Superior temporal gyrus (tissue), 1 donor: Measurements from ENCODE around the gene CENPS.
A peak's percentile ranks its signal among the peaks of the same experiment; 100 is the strongest.
"Not testable (repeated sequence)": the region's sequence is repeated elsewhere in the genome, so short reads cannot be mapped to it uniquely, and the experiment has no call there.

Experiments used
- DNase-seq: peaks from one replicate; pipeline ENCODE4 v3.0.0-alpha.2; 2016; ENCODE audit errors: extremely low spot score

CENPS gene

DNA sequence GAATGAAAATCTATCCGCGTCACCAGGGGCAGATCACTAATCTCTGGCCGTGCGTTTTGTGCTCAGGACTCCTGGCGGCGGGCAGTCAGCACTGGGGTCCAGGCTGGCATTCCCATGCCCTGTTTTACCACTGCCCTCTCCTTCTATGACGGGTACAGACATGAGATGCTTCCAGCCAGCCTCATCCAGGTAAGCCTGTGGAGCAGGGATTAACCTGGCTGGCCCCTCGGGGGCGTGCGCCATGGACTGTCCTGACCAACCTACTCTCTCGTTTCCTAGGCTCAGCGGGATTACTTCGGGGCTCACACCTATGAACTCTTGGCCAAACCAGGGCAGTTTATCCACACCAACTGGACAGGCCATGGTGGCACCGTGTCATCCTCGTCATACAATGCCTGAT, 10.9 kb upstream of the CENPS start:
- no peak for DNase-seq

DNA sequence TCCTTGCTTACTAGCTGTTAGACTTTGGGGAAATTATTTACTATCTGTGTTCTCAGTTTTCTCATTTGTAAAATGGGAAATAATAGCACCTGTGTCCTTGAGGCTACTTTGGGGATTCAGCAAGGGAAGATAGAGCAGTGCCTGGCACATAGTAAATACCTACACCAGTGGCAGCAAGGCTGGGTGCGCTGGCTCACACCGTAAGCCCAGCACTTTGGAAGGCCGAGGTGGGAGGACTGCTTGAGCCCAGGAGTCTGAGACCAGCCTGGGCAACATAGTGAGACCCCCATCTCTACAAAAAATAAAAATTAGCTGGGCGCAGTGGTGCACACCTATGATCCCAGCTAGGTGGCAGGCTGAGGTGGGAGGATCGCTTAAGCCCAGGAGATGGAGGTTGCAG, 8.6 kb upstream of the CENPS start:
- no peak for DNase-seq

DNA sequence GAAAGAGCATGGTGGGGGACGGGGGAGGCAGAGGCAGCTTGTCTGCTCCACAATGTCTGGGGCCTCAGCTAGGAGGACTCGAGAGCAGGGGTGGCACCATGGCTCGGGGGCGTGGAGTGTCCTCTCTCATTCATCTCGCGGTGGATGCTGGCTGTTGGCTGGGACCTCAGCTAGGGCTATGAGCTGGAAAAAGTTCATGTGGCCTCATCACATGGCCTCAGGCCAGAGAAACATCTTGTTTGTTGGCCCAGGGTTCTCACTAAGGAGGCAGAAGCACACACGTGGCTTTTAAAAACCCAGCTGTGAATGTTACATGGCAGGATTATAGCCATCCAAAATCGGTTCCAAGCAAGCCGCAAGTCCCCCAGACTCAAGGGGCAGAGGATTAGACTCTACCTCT, 6.2 kb upstream of the CENPS start:
- no peak for DNase-seq

GRCh38 chr1:10424651-10425050, 5.6 kb upstream of the CENPS start:
- no peak for DNase-seq

DNA sequence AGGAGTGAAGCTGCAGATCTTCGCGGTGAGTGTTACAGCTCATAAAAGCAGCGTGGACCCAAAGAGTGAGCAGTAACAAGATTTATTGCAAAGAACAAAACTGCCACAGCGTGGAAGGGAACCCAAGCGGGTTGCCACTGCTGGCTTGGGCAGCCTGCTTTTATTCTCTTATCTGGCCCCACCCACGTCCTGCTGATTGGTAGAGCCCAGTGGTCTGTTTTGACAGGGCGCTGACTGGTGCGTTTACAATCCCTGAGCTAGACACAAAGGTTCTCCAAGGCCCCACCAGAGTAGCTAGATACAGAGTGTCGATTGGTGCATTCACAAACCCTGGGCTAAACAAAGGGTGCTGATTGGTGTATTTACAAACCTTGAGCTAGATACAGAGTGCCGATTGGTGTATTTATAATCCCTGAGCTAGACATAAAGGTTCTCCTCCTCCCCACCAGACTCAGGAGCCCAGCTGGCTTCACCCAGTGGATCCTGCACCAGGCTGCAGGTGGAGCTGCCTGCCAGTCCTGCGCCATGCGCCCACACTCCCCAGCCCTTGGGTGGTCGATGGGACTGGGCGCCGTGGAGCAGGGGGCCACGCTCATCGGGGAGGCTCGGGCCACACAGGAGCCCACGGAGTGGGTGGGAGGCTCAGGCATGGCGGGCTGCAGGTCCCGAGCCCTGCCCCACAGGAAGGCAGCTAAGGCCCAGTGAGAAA, 4.3 kb upstream of the CENPS start:
- DNase-seq = not testable (repeated sequence)

GRCh38 chr1:10426535-10426848, 3.7 kb upstream of the CENPS start:
- not testable (repeated sequence) for DNase-seq

- no peak for DNase-seq
Observed at GRCh38 chr1:10428984-10429383, 1.2 kb upstream of the CENPS start.

GRCh38 chr1:10429868-10430215, 391 bp upstream of the CENPS start:
- DNase-seq = peak; percentile 55

DNA sequence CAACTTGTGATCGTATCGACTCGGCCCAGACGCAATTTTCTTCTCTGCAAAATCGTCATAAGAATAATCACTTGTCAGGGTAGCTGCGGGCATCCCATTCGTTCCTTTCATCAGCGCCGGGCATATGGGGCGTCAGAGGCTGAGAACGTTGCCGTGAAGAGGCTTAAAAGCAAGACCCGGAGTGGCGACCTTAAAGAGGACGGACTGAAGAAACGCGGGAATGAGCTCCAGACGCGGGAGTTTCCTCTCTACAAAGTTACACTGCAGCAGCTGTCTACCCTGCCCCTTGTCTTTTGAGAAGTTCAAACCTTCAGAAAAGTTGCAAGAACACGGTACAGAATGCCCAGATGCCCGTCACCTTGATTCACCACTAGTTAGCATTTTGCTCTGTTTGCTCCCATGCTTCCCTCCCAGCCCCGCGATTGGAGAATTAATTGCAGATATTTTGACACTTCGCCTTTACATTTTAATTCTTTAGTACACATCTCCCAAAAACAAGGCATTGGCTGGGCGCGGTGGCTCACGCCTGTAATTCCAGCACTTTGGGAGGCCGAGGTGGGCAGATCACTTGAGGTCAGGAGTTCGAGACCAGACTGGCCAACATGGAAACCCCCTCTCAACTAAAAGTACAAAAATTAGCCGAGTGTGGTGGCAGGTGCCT, 967 bp downstream of the CENPS start:
- DNase-seq = no peak

DNA sequence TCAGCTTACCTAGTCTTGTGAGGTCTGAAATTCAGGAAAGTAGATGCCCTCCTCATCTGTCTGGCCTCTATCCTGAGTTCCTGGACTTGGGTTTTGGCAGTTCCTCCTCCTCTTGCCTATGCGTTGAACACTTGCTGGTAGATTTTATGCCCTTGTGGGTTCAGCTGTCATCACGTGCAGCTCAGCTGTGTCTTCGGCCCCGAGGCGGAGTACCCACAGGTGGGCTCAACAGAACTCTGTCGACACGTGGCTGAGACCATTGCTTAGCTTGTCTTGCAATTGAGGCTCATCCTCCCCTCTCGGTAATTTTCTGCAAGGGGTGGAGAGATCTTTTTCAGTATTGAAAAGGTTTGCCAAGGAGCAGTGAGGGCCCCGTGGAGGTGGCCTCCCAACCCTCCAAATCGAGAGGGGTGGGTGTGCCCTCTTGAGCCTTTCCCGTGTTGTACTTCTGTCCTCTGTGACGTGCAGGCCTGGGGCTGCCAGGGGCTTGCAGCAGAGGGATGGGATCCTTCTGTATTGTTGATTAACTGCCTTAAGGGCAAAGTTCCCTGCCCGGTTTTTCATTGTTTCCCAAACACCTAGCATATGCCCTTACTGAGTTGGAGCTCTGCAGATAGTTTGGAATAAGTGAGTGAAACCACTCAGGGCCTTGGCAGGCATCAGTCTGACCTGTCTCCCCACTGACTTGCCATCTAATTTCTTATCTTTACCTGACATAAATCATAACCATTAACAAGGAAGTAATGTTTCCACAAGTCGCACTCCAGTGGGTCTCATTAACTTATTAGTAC, 2.9 kb downstream of the CENPS start:
- no peak for DNase-seq

DNA sequence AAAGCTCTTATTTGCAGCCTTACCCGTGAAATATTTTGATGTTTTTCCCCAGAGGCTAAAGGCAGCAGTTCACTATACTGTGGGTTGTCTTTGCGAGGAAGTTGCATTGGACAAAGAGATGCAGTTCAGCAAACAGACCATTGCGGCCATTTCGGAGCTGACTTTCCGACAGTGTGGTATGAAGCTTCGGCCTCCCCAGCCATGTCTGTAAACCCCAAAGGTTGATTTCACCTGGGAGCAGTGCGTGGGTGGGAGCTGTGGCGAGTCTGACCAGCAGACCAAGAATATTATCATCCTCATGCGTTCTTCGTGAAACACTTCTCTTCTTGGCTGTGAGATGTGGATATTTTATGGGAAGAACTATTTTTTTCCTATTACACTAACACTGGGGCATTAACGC, 3.6 kb downstream of the CENPS start:
- DNase-seq = no peak

DNA sequence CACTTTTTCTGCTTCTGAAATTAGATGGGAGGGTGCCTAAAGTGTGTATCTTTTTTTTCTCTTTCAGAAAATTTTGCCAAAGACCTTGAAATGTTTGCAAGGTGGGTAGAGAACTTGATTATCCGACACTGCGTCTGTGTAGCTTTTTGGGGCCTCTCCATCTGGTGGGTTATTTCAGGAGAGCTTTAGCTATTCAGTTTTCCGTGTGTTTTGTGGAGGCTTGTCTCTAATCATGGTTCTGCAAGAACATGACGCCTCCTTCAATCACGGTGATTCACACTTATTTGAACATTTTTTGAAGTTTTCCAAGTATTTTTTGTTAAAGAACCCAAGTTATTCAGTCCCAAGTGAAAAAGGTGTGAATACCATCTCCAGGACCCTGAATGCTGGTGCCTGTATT, 4.4 kb downstream of the CENPS start:
- no peak for DNase-seq

DNA sequence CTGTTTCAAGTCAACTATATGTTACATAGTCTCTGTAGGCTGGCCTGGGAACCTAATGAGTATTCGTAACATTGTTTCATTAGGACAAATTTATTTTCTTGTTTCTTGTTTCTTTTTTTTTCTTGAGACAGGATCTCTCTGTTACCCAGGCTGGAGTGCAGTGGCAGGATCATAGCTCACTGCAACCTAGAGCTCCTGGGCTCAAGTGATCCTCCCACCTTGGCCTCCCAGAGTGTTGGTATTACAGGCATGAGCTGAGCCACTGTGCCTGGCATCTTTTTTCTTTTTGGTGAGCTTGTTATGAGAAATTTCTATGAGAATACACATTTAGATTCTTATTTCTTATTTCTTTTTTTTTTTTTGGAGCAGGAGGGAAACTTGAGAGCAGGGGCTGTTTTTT, 6.8 kb downstream of the CENPS start:
- no peak for DNase-seq

GRCh38 chr1:10438677-10439163, 8.5 kb downstream of the CENPS start:
- no peak for DNase-seq

GRCh38 chr1:10440305-10440704, 10.1 kb downstream of the CENPS start:
- no peak for DNase-seq

DNA sequence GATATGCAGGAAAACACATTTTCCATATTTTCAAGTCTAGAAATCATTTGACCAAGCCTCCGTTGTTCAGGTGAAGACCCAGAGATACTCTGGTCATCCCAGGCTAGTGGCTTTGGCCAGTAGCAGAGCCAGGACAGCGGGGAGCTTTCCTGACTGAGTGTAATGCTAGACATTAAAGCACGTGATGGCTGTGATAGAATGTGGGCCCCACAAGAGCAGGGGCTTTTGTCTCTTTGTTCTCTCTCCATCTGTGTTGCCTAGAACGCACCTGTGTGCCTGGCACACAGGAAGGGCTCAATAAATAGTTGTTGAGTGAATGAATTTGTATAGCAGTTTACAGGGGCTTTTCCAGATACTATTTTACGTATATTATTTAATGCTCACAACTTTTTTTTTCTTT, 10.6 kb downstream of the CENPS start:
- DNase-seq = no peak

GRCh38 chr1:10444248-10444647, 14.0 kb downstream of the CENPS start:
- no peak for DNase-seq

GRCh38 chr1:10444795-10445397, 14.7 kb downstream of the CENPS start:
- DNase-seq = no peak

DNA sequence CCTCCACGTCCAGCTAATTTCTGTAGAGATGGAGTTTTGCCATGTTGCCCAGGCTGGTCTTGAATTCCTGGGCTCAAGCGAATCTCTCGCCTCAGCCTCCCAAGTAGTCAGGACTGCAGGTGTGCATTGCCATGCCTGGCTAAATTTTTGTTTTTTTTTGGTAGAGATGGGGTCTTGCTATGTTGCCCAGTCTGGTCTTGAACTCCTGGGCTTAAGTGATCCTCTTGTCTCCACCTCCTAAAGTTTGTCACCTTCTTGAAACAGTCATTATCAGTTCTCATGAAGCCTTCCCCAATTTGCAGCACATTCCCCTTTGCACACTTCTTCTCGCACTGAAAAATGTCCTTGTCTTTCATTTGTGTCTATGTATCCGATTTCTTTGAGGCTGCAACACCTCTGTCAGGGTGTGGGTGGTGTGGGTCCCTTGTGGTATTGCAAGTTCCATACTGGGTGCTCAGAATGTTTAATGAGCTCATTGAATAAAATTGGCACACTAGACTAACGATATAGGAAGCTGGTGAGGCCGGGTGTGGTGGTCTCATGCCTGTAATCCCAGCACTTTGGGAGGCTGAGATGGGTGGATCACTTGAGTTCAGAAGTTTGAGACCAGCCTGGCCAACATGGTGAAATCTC, 16.7 kb downstream of the CENPS start:
- DNase-seq = no peak

GRCh38 chr1:10449751-10450150, 19.5 kb downstream of the CENPS start, which contains the start of gene CORT:
Gene CORT (plus strand): TSS chr1:10450031. CDS start chr1:10450224, 193 bp downstream.
- DNase-seq = peak; percentile 33

GRCh38 chr1:10450156-10450814, 20.1 kb downstream of the CENPS start:
- DNase-seq = no peak
